Kidney (tissue), 14 donors: ENCODE data around the gene ERCC1. TPM values are rescaled to one million over a fixed set of nuclear protein-coding genes. Genes with fewer than 3 reads are reported as not detected.
A peak's percentile ranks its signal among the peaks of the same experiment; 100 is the strongest.

Experiments used
- DNase-seq, 5 donors: peaks; one replicate each; pipeline ENCODE4 v3.0.0-alpha.2; 2013 to 2020
- FAIRE-seq: peaks from 2 replicates; lab custom pipeline; 2012; peaks lifted over from hg19 to GRCh38; lab: Jason Lieb, UNC
- H3K27ac ChIP-seq, 2 donors: one replicate each; pipeline ENCODE4 v1.7.0; 2013; ENCODE audit warnings: low read depth in 2 of 2, low read length in 2 of 2, inconsistent platforms in 1 of 2
- H3K27me3 ChIP-seq: one replicate; pipeline ENCODE4 v1.7.1; 2013; ENCODE audit warnings: low read length, inconsistent platforms; ENCODE audit not compliant: control insufficient read depth, insufficient read depth
- H3K36me3 ChIP-seq, 3 donors: one replicate each; pipeline versions ENCODE4 v1.7.0 to v1.7.1; 2013; ENCODE audit warnings: low read length in 3 of 3, control low read depth in 1 of 3, inconsistent platforms in 1 of 3; ENCODE audit not compliant: insufficient read depth in 3 of 3, control insufficient read depth in 2 of 3
- H3K4me1 ChIP-seq, 3 donors: one replicate each; pipeline versions ENCODE4 v1.7.0 to v1.7.1; 2013; ENCODE audit warnings: low read length in 3 of 3, inconsistent platforms in 1 of 3, low read depth in 1 of 3; ENCODE audit not compliant: control insufficient read depth in 2 of 3, insufficient read depth in 2 of 3
- H3K4me3 ChIP-seq, 3 donors: one replicate each; pipeline versions ENCODE4 v1.7.0 to v1.8.1; 2013; ENCODE audit warnings: low read length in 3 of 3, control low read depth in 1 of 3, inconsistent platforms in 1 of 3
- H3K9ac ChIP-seq, 3 donors: one replicate each; pipeline versions ENCODE4 v1.7.0 to v1.7.1; 2013; ENCODE audit warnings: low read length in 3 of 3, control low read depth in 1 of 3, inconsistent platforms in 1 of 3
- H3K9me3 ChIP-seq, 3 donors: one replicate each; pipeline versions ENCODE4 v1.7.0 to v1.7.1; 2013; ENCODE audit warnings: low read length in 3 of 3, control low read depth in 1 of 3, inconsistent platforms in 1 of 3; ENCODE audit not compliant: control insufficient read depth in 2 of 3, insufficient read depth in 1 of 3
- intact Hi-C: fragments of 100-400 bp; cut with DNase I; formaldehyde crosslinking; loops from one replicate; pipeline ENCODE4 v1.11.1; 2022
- polyA plus RNA-seq: library from polyadenylated mRNA; stranded (reverse); fragments of 350-450 nt; fragmentation: Illumina TruSeq; extraction: RNeasy Lipid Tissue Mini Kit (QIAGEN cat#74804); gene quantifications from one replicate; pipeline ENCODE4 v1.2.3, GENCODE V29; 2014; ENCODE audit warnings: low read depth, low replicate concordance; ENCODE audit not compliant: insufficient read depth
- total RNA-seq: library from RNA; stranded (reverse); fragmentation: NEBNext Ultra II Directional; extraction: Animal tissue kit (Norgen Biotek cat#: 25700); gene quantifications from one replicate; pipeline ENCODE4 v1.2.1, GENCODE V29; 2021
- TF ChIP-seq, protein P1 (sequence below): IDR thresholded peaks from 3 replicates; pipeline ENCODE4 v1.5.1; 2012; ENCODE audit warnings: mild to moderate bottlenecking, moderate library complexity, borderline replicate concordance; ENCODE audit not compliant: insufficient read depth; ENCODE audit errors: extremely low read depth
- donor health status: control.
- donor health status: control.
- donor health status: control.
- donor health status: control.
- donor health status: control.
- donor health status: DM: yes; HTN: yes; CAD: no.
- donor health status: Normal renal cell carcinoma (clear cell type).

The ERCC1 gene
- total and polyA plus RNA-seq, 2 donors from 2014 or later = 60.8 to 107 TPM

DNA sequence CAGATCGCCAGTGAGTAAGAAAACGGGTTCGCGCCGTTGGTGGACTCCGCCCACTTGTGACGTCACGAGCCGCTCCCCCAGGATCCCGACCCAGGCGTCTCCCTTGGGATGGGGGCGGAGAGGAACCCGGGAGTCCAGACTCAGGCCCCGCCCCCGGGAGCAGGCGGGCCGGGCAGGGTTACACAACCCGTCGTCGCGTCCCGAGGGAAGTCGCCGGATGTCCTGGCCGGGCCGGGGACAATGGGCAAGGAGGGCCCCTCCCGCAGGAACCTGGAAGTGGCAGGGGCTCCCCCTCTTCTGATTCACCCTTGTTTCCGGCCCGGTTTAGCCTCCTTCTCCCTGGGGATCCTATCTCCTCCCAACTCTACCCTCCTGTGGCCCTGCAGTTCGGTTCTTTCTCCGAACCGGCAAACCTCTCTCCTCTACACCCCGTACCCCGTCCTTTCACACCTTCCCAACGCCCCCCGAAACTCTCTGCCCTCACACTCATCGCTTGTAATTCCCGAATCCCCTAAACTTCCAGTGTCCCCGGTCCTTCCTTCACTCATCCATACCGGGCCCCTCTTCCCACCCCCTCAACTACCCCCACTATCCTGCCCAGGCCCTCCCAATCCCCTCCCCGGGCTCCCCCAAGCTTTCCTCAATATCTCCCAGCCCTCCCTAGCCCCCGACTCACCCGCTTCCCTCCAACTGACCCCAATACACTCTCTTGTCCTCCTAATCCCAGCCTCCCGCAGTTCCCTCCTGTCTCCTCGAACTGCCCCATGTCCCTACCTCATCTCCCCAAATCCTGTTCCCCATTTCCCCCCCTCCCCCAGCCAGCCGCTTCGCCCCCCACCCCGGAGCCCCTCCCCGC, 20.0 kb upstream of the ERCC1 start:
- Histone ChIP-seq H3K27me3 (no peaks in the 10 kb centered on the region), H3K9ac (peak overlapping the region; percentile 43 to 57 (median 53)), H3K36me3 (no peaks in the 10 kb centered on the region), H3K9me3 (no peaks in the 10 kb centered on the region), H3K4me1 (peaks cover 0 to 10% (median 5%) of the 10 kb centered on the region in 3 donors), H3K27ac (peak overlapping the region; percentile 80 to 96), H3K4me3 (peak overlapping the region; percentile 62 to 66 (median 63))
- FAIRE-seq (no peak), DNase-seq (peak; percentile 93 to 99 (median 97))
- intact Hi-C loops = no loop called here
- TF ChIP-seq, protein P1, sequence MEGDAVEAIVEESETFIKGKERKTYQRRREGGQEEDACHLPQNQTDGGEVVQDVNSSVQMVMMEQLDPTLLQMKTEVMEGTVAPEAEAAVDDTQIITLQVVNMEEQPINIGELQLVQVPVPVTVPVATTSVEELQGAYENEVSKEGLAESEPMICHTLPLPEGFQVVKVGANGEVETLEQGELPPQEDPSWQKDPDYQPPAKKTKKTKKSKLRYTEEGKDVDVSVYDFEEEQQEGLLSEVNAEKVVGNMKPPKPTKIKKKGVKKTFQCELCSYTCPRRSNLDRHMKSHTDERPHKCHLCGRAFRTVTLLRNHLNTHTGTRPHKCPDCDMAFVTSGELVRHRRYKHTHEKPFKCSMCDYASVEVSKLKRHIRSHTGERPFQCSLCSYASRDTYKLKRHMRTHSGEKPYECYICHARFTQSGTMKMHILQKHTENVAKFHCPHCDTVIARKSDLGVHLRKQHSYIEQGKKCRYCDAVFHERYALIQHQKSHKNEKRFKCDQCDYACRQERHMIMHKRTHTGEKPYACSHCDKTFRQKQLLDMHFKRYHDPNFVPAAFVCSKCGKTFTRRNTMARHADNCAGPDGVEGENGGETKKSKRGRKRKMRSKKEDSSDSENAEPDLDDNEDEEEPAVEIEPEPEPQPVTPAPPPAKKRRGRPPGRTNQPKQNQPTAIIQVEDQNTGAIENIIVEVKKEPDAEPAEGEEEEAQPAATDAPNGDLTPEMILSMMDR = no peak

DNA sequence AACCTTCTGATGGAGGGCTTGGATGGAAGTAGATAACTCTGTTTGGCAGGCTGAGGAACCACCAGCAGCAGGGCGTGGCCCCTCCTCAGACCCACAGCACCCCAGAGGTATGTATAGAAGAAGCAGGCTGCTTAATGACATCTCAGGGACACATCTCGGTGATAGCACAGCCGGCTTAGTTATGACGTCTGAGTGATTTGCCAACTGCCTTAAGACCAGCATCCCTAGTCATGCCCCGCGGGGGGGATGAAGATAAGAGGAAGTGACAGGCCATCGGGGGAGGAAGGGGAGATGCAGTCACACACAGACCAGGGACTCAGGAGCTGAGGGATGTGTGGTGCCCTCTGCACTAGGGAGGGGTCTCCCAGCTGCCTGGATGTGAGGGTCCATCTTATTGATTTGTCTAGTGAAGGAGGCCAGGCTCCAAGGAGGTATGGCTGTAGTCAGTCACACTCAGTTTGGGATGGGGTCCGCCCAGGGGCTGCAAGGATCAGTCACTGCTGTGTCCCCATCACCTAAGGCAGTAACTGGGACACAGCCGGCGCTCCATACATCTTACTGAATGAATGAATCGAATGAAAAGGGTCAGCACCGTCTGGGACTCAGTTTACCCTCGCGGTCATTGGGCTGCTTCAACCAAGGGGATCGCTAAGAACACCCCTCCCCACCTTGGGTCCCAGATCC, 19.2 kb upstream of the ERCC1 start:
- Histone ChIP-seq H3K9ac (peak overlapping the region in 2 of 3 donors; percentile 43 to 45), H3K27me3 (no peaks in the 10 kb centered on the region), H3K9me3 (no peaks in the 10 kb centered on the region), H3K4me3 (peak overlapping the region; percentile 40 to 66 (median 52)), H3K4me1 (peaks cover 0 to 10% (median 5%) of the 10 kb centered on the region in 3 donors), H3K36me3 (no peaks in the 10 kb centered on the region), H3K27ac (peak overlapping the region; percentile 64 to 93)
- TF ChIP-seq, protein P1 = no peak
- DNase-seq (peak in 4 of 5 donors; percentile 40 to 77 (median 62)), FAIRE-seq (no peak)
- intact Hi-C loops = no loop called here

DNA sequence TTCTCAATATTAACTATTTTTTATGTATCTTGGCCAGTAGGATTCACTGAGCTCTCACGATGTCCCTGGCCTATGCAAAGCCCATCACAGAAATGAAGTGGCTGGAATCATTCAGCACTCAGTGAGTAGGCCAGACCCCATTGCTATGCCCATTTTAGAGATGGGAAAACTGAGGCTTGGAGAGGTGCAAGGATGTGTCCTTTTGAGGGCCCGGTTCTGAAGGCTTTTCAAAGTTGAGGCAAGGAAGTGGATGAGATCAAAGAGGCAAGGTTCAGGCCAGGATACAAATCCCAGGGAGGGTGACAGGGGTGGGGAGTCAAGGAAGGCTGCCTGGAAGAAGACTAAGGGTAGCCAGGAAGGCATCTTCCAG, 18.7 kb upstream of the ERCC1 start:
- FAIRE-seq = no peak
- no peak for DNase-seq
- Histone ChIP-seq H3K4me1 (peaks cover 0 to 10% (median 5%) of the 10 kb centered on the region in 3 donors), H3K36me3 (no peaks in the 10 kb centered on the region), H3K9ac (no peak overlapping the region), H3K27ac (peak overlapping the region in 1 of 2 donors; percentile 93), H3K4me3 (no peak overlapping the region), H3K27me3 (no peaks in the 10 kb centered on the region), H3K9me3 (no peaks in the 10 kb centered on the region)
- TF ChIP-seq, protein P1 = no peak
- intact Hi-C loops = no loop called here
